GM19372 (cell line): ENCODE measurements around the gene KLK11.

ENCODE experiments used
- ATAC-seq: cut with Tn5 transposase; IDR thresholded peaks from one replicate; pipeline ENCODE4 v1.9.1; 2021; ENCODE audit warnings: mild to moderate bottlenecking, low read depth, moderate library complexity; ENCODE audit not compliant: unreplicated experiment

KLK11 gene

GRCh38 chr19:51026554-51026831 is at the start of gene KLK11:
KLK11 (minus strand) TSS chr19:51026616; CDS start chr19:51025631, 985 bp downstream.
- ATAC-seq, result no peak

DNA sequence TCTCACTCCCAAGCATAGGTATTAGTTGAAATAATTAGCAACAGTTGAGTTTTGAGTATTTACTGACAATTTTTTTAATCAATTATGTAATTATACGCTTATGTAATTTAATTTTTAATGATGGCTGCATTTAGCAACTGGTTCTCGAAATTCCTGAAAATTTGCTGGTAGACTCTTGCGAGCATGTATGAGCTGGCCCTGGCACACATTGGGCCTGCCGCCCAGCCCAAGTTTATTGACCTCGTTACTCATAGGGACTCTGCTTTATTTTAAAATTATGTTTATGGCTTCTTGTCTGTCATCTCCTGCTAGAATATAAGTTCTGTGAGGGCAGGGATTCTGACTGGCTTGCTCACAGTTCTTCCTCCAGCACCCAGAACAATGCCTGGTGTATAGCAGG is 49.6 kb upstream of the KLK11 start:
- no peak for ATAC-seq

GRCh38 chr19:51071095-51071405 is 44.6 kb upstream of the KLK11 start:
- ATAC-seq, result no peak

DNA sequence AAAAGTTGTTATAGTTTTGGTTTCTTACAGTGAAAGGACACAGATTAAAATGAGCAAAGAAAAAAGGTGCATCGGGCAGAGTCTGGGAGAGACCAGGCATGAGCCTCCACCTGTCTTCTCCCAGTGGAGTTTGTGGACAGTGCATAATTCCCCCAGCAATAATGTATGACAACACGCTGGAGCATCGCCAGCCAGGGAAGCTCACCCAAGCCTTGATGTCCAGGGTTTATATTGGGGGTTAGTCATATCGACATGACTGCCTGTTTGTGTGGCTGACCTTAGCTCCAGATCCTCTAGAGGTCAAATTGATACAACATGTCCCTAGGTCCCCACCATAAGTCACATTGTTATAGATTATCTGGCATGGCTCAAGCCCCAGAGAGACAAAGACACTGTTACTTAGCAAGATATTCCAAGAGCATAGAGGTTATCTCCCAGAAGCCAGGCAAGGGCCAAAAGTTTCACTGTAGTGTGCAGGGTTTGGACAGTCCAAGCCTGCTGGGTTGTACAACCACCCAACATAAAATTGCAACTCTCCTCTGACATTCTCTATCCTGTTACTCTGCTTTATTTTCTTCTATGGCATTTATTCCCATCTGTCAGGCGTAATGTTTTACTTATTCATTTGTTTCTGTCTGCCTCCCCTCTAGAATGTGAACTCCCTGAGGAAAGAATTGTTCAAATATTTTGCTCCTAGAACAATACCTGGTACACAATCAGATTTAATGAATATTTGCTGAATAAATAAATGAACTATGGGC is 44.1 kb upstream of the KLK11 start:
- ATAC-seq, result no peak

- ATAC-seq, result no peak
Observed at GRCh38 chr19:51066393-51067186, 40.2 kb upstream of the KLK11 start.

DNA sequence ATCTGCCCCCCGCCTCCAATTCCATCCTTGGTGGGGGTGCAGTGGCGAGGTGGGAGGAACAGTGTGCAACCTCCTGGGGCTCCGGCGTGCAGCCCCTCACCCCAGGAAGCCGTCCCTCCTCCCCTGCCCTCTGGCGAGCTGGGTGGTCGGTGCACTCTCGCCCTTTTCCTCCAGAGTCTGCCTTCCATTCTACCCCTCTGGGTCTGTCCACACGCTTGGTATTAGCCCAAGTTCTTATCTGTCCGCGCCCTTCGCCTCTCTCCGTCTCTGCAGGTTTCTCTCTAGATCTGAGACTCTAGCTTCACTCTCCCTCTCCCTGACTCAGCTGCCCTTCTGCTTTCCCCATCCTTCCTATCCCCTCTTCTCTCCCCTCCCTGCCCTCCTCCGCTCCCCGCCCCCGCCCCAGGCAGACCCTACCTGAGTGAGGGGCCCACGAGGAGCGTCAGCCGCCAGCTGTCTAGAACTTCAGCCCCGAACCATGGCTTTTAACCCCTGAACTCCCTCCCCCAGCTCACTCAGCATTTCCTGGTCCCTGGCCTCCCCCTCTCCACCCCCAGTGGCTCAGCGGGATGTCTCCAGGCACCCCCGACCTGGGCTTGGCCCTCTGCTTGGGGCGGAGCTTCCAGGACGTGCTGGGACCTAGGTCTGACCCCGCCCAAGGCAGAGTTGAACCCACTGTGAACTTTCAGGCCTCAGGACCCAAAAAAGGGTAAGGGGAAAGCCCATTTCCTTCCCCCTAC is 39.0 kb upstream of the KLK11 start:
- ATAC-seq, result no peak

GRCh38 chr19:51064534-51065220 is 38.3 kb upstream of the KLK11 start, which contains the start of gene KLK13:
KLK13 (minus strand) TSS chr19:51065092; CDS start chr19:51065067, 25 bp downstream.
- no peak for ATAC-seq

GRCh38 chr19:51063664-51064063 is 37.2 kb upstream of the KLK11 start:
- ATAC-seq, result no peak

DNA sequence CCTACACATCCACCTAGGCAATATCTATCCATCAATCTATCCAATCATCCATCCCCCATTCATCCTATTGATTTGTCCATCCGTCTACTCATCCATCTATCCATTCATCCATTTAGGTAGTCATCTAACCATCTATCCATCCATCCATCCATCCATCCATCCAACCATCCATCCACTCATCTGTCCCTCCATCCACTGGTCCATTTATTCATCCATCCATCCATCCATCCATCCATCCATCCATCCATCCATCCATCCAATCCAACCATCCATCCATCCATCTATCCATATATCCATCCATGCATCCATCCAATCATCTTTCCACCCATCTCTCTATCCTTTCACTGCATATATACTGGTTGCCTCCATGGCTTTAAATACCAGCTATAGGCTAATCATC is 34.6 kb upstream of the KLK11 start:
- no peak for ATAC-seq

DNA sequence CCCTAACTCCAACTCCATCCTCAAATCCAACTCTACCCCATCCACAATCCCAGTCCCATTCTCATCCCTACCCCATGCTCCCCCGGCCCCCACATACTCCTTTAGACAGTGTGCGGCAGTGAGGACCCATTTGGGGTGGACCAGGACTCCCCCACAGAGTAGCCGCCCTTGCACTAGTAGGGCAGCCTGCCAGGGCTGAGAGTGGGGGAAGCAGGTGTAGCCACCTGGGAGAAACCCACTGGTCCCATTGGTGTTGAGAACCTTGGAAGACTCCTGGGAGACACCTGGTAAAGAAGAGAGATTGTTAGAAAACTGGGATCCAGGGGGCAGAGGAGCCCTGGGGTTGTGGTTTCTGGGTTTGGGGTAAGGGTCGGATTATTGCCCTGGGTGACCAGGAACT is 33.9 kb upstream of the KLK11 start:
- ATAC-seq, result no peak

DNA sequence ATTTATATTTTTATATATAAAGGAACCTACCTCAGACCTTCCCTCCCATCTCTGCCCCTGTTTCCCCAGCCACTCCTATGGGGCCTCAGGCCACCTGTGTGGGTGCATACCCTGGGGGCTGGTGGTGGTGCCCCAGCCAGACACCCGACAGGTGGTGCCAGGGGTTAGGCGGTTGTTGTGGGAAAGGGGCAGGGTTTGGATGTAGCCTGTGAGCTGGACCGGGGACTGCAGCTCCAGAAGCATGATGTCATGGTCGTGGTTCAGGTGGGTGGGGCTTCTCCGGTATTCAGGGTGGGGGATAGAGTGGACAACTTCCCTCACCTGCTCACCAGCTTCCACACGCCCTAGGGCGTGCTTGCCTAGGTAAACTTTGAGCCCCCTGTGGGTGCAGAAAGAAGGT is 33.3 kb upstream of the KLK11 start:
- ATAC-seq, result no peak

- ATAC-seq, result no peak
Observed at GRCh38 chr19:51055866-51056265, 29.4 kb upstream of the KLK11 start.

DNA sequence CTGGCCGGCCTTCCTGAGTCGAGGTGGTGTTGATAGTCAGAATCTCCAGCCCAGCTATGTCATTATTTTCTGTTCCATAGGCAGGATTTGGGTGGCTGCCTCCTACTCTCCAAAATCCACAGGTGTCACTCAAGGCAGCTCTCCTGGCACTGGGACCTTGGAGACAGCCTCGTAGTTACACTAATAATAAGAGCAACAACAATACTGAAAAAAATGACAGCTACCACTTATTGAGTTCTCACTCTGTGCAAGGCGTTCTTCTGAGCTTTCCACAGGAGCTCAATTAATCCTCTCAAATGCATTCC is 20.6 kb upstream of the KLK11 start:
- ATAC-seq, result no peak

DNA sequence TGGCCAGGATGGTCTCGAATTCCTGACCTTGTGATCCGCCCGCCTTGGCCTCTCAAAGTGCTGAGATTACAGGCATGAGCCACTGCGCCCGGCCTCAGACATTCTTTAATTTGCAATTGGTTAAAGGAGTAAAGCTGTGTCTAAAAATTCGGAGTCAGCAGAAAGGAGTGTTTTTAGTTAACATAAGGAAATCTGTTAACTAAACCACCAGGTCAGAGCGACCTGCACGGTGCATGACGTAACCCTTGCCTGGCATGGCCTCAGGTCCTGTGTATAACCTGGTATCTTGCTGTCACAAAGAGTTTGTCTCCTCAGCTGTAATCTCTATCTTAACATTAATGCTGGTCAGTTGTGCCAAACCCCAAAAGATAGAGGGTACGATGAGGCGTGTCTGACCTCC is 17.9 kb upstream of the KLK11 start:
- no peak for ATAC-seq

GRCh38 chr19:51043497-51043896 is 17.1 kb upstream of the KLK11 start:
- no peak for ATAC-seq

- no peak for ATAC-seq
Observed at GRCh38 chr19:51040151-51040550, 13.7 kb upstream of the KLK11 start.

DNA sequence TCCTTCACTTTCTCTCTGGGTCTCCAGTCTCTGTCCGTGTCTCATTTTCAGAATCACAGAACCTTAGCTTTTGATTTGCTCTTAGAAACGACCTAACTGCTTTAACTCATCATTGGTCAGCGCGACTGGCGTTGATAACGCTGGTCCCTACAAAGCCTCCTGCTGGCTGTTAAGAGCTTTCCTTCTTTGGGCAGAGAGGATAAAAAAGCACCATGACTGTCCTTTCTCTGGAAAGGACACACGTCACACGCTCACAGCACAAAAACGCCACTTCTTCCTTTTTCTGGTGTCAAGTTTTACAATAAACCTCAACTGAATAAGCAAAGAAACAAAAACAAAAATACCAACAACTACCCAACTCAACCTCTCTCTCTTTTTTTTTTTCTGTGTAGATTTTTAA is 10.1 kb upstream of the KLK11 start:
- ATAC-seq, result no peak

DNA sequence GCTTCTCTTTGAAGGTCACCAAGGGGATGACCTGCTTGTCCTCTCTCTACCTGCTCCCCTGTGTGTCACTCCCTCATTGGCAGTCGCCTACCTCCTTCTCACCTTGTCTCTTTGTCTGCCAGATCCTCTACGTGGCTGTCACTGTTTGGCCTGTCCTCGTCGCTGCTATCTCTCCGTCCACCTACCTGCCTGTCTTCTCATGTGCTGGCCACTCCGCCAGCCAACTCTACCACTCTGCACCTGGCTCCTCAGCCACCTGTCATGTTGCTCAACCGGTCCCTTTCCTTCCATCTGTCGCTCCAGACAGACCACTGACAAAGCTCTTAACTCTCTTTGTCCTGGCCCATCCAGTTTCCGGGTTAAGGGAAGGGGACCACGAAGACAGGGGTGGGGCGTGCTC is 8.3 kb upstream of the KLK11 start, which contains the start of gene KLK12:
Gene KLK12, minus strand, starts transcription at position 299 of the 400 bp plus-strand sequence. CDS start 381 bp downstream, outside the sequence.
- no peak for ATAC-seq

GRCh38 chr19:51031880-51032225 is 5.4 kb upstream of the KLK11 start:
- no peak for ATAC-seq

GRCh38 chr19:51031220-51031879 is 4.9 kb upstream of the KLK11 start:
- no peak for ATAC-seq

DNA sequence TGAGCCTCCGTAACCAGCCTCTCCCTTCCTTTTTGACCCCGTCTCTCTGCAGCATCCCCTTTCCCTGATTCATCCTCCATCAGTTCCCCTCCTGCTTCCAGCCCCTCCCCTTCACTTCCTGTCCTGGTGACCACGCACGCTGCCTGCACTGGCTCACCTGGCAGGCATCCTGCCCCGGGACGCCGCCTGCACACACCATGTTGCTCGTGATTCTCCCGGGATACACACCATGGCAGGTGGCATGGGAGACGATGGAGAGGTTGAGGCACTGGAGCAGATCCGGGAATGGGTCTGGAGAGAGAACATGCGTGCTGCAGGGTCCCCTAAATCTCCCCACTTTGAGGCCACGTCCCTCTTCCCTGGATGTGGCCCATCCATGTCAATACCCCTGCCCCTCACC is 4.2 kb upstream of the KLK11 start:
- no peak for ATAC-seq
